HUDEP-2 (cell line): ENCODE data around the gene COG8.
"Not testable (repeated sequence)": the region's sequence is repeated elsewhere in the genome, so short reads cannot be mapped to it uniquely, and the experiment has no call there.

ENCODE experiments used
- DNase-seq, 76 experiments: peaks; one replicate each; lab custom pipeline; 2025; ENCODE audit not compliant: unreplicated experiment in 76 of 76; lab: John Stamatoyannopoulos, UW

The COG8 gene

GRCh38 chr16:69339289-69340094, at the start of gene COG8, which contains the start of gene NIP7:
Gene COG8 (minus strand): TSS chr16:69339564. CDS start chr16:69339552, 12 bp downstream.
Gene NIP7 (plus strand): TSS chr16:69339772. CDS start chr16:69339830, 58 bp downstream.
- DNase-seq: peak; percentile 46 to 99 (median 93)

- no peak for DNase-seq
Observed at GRCh38 chr16:69386596-69386995, 47.2 kb upstream of the COG8 start.

GRCh38 chr16:69384974-69385373, 45.6 kb upstream of the COG8 start:
- no peak for DNase-seq

GRCh38 chr16:69382421-69382820, 43.1 kb upstream of the COG8 start:
- peak in 3 of 76 experiments; percentile 4 to 8 (median 7) for DNase-seq

- DNase-seq: no peak
Observed at GRCh38 chr16:69381231-69381630, 41.9 kb upstream of the COG8 start.

GRCh38 chr16:69378760-69379159, 39.4 kb upstream of the COG8 start:
- DNase-seq: no peak

GRCh38 chr16:69378036-69378435, 38.7 kb upstream of the COG8 start:
- DNase-seq: no peak

GRCh38 chr16:69376393-69377059, 37.2 kb upstream of the COG8 start:
- no peak for DNase-seq

- DNase-seq: no peak
Observed at GRCh38 chr16:69373019-69373418, 33.7 kb upstream of the COG8 start.

GRCh38 chr16:69371564-69371963, 32.2 kb upstream of the COG8 start:
- DNase-seq: no peak

GRCh38 chr16:69368866-69369265, 29.5 kb upstream of the COG8 start:
- no peak for DNase-seq

GRCh38 chr16:69367980-69368379, 28.6 kb upstream of the COG8 start:
- DNase-seq: no peak

- DNase-seq: no peak
Observed at GRCh38 chr16:69366431-69366830, 27.1 kb upstream of the COG8 start.

GRCh38 chr16:69365901-69366300, 26.5 kb upstream of the COG8 start:
- no peak for DNase-seq

- DNase-seq: no peak
Observed at GRCh38 chr16:69364088-69364487, 24.7 kb upstream of the COG8 start.

GRCh38 chr16:69363281-69363717, 23.9 kb upstream of the COG8 start:
- no peak for DNase-seq

GRCh38 chr16:69360070-69360469, 20.7 kb upstream of the COG8 start:
- DNase-seq: not testable (repeated sequence)

- DNase-seq: no peak
Observed at GRCh38 chr16:69351309-69352027, 12.1 kb upstream of the COG8 start, which contains the start of gene TMED6. Gene TMED6 (minus strand): TSS chr16:69351786. CDS start chr16:69351753, 33 bp downstream.

GRCh38 chr16:69350536-69351133, 11.3 kb upstream of the COG8 start:
- DNase-seq: no peak

- DNase-seq: no peak
Observed at GRCh38 chr16:69349536-69349935, 10.2 kb upstream of the COG8 start.

GRCh38 chr16:69348222-69348621, 8.9 kb upstream of the COG8 start:
- DNase-seq: peak in 3 of 76 experiments; percentile 9 to 20 (median 13)
